DOHH2 (cell line): ENCODE results near the gene NFATC2IP.
"Not testable (repeated sequence)": the region's sequence is repeated elsewhere in the genome, so short reads cannot be mapped to it uniquely, and the experiment has no call there.

Experiments used
- H3F3A ChIP-seq: fragments of 200-600 bp; sonication (generic), shearing (Covaris generic); 2 replicates; pipeline ENCODE4 v1.6.0; 2016; ENCODE audit warnings: antibody characterized with exemption, mild to moderate bottlenecking; ENCODE audit not compliant: control insufficient read depth, insufficient read depth
- H3K27ac ChIP-seq: fragments of 200-600 bp; sonication (generic); 2 replicates; pipeline ENCODE4 v1.5.1; 2014; ENCODE audit warnings: low read depth, mild to moderate bottlenecking, low read length, moderate library complexity
- H3K27me3 ChIP-seq: fragments of 200-600 bp; sonication (generic); 2 replicates; pipeline ENCODE4 v1.6.1; 2014; ENCODE audit warnings: mild to moderate bottlenecking, low read length, mixed read lengths; ENCODE audit not compliant: control insufficient read depth
- H3K36me3 ChIP-seq: fragments of 200-600 bp; sonication (generic); 2 replicates; pipeline ENCODE4 v1.6.1; 2014; ENCODE audit warnings: mild to moderate bottlenecking, low read length, moderate library complexity, mixed read lengths; ENCODE audit not compliant: control insufficient read depth
- H3K4me1 ChIP-seq: fragments of 200-600 bp; sonication (generic); 2 replicates; pipeline ENCODE4 v1.6.1; 2014; ENCODE audit warnings: mild to moderate bottlenecking, low read length, mixed read lengths; ENCODE audit not compliant: control insufficient read depth
- H3K4me2 ChIP-seq: fragments of 200-600 bp; sonication (generic); 2 replicates; pipeline ENCODE4 v1.6.0; 2014; ENCODE audit warnings: mild to moderate bottlenecking, low read length, moderate library complexity
- H3K4me3 ChIP-seq: fragments of 200-600 bp; sonication (generic); 2 replicates; pipeline ENCODE4 v1.5.1; 2014; ENCODE audit warnings: mild to moderate bottlenecking, low read length, mixed read lengths
- H3K79me2 ChIP-seq: fragments of 200-600 bp; sonication (generic); 2 replicates; pipeline ENCODE4 v1.6.1; 2014; ENCODE audit warnings: mild to moderate bottlenecking, low read length, mixed read lengths; ENCODE audit not compliant: control insufficient read depth
- H3K9me2 ChIP-seq: fragments of 200-600 bp; sonication (generic); replicated peaks from 2 replicates; pipeline ENCODE4 v1.6.1; 2014; ENCODE audit warnings: mild to moderate bottlenecking, low read length, mixed read lengths; ENCODE audit not compliant: control insufficient read depth
- H3K9me3 ChIP-seq: fragments of 200-600 bp; sonication (generic); 2 replicates; pipeline ENCODE4 v1.6.1; 2014; ENCODE audit warnings: antibody characterized with exemption, low read length, mixed read lengths; ENCODE audit not compliant: control insufficient read depth, insufficient read depth
- H4K20me1 ChIP-seq: fragments of 200-600 bp; sonication (generic); 2 replicates; pipeline ENCODE4 v1.6.0; 2014; ENCODE audit warnings: low read depth, mild to moderate bottlenecking, antibody characterized with exemption, low read length, moderate library complexity; ENCODE audit not compliant: control insufficient read depth, insufficient read depth
- CTCF ChIP-seq: fragments of 200-600 bp; sonication (generic); IDR thresholded peaks from one replicate; pipeline ENCODE4 v1.5.1; 2014; ENCODE audit warnings: antibody characterized with exemption, mild to moderate bottlenecking, low read depth, low read length; ENCODE audit not compliant: poor library complexity, severe bottlenecking
- EZH2phosphoT487 ChIP-seq: fragments of 200-600 bp; sonication (generic); IDR thresholded peaks from 2 replicates; pipeline ENCODE4 v1.6.1; 2017; ENCODE audit warnings: borderline replicate concordance, mild to moderate bottlenecking, antibody characterized with exemption, low read length, moderate library complexity, mixed read lengths

The NFATC2IP gene

GRCh38 chr16:28975158-28975599 lies 24.4 kb downstream of the NFATC2IP start:
- no peak overlapping the region for H3K27ac ChIP-seq
- TF ChIP-seq EZH2phosphoT487, result no peak
- TF ChIP-seq CTCF, result no peak

GRCh38 chr16:28977703-28978662 lies 27.2 kb downstream of the NFATC2IP start:
- H3K27me3 ChIP-seq, result no peaks in the 10 kb centered on the region
- no peak overlapping the region for H3K27ac ChIP-seq
- peaks cover 16% of the 10 kb centered on the region for H3K36me3 ChIP-seq
- H3K9me3 ChIP-seq, result peaks cover 9% of the 10 kb centered on the region; the same call in 1 of the 2 replicates
- H3K4me1 ChIP-seq, result peaks cover 13% of the 10 kb centered on the region
- H3K79me2 ChIP-seq, result peaks cover 14% of the 10 kb centered on the region
- no peak overlapping the region for H3K4me3 ChIP-seq
- no peak overlapping the region for H3K4me2 ChIP-seq
- peak; percentile 83 for TF ChIP-seq CTCF
- TF ChIP-seq EZH2phosphoT487, result no peak
- no peaks in the 10 kb centered on the region for H3K9me2 ChIP-seq
- 0 out of 2 replicates have a peak, but pooled peaks cover 4% of the 10 kb centered on the region for H3F3A ChIP-seq
- H4K20me1 ChIP-seq, result no peaks in the 10 kb centered on the region

More at GRCh38 chr16:28975158-28975599, 24.4 kb downstream of the NFATC2IP start:
- Histone ChIP-seq H3F3A (0 out of 2 replicates have a peak, but pooled peaks cover 7% of the 10 kb centered on the region), H3K9me2 (no peaks in the 10 kb centered on the region), H3K4me3 (peak overlapping the region; percentile 99), H3K79me2 (peaks cover 14% of the 10 kb centered on the region), H3K36me3 (no peaks in the 10 kb centered on the region; the same call in 1 of the 2 replicates), H3K27me3 (no peaks in the 10 kb centered on the region), H3K4me1 (peaks cover 13% of the 10 kb centered on the region), H3K4me2 (peak overlapping the region; percentile 88), H3K9me3 (no peaks in the 10 kb centered on the region), H4K20me1 (no peaks in the 10 kb centered on the region)

- not testable (repeated sequence) for H3K4me2 ChIP-seq, H3K79me2 ChIP-seq, H3F3A ChIP-seq, H3K27me3 ChIP-seq, H4K20me1 ChIP-seq, H3K4me3 ChIP-seq, H3K9me3 ChIP-seq, H3K27ac ChIP-seq, H3K9me2 ChIP-seq
- H3K4me1 ChIP-seq, result peaks cover 18% of the 10 kb centered on the region
- H3K36me3 ChIP-seq, result peaks cover 16% of the 10 kb centered on the region
- TF ChIP-seq CTCF, result peak; percentile 34
Observed at GRCh38 chr16:28980330-28980729, 29.6 kb downstream of the NFATC2IP start.
